Tibial nerve (tissue), 3 donors: Measurements from ENCODE around the gene RPS19BP1.

Experiments
- CTCF ChIP-seq, 5 experiments: fragments of 200-600 bp in 3 of 5; fragments of 450-650 bp in 2 of 5; sonication (generic) in 3 of 5; IDR thresholded peaks; one replicate each; pipeline ENCODE4 v1.5.1; 2016 to 2019; ENCODE audit warnings: antibody characterized with exemption in 5 of 5, mild to moderate bottlenecking in 3 of 5, moderate library complexity in 2 of 5
- POLR2A ChIP-seq, 2 donors: fragments of 450-650 bp; IDR thresholded peaks; one replicate each; pipeline ENCODE4 v1.6.1; 2017; ENCODE audit warnings: antibody characterized with exemption in 2 of 2, mild to moderate bottlenecking in 2 of 2, moderate library complexity in 2 of 2

- TF ChIP-seq CTCF (IDR thresholded peaks at IDR 0.05): peak in 2 of 5 experiments; percentile 8 to 18
- TF ChIP-seq POLR2A (IDR thresholded peaks at IDR 0.05): no peak
These were observed 3.1 kb downstream of the RPS19BP1 start for GRCh38 chr22:39529487-39529851.
